CD4-positive, alpha-beta T cell (primary cell): ENCODE data around the gene RXFP1. TPM values are rescaled to one million over a fixed set of nuclear protein-coding genes. Genes with fewer than 3 reads are reported as not detected.

Experiments
- ATAC-seq: fragments of 200-7000 bp; cut with Tn5 transposase; one replicate; pipeline ENCODE4 v1.10.0; 2022; ENCODE audit warnings: mild to moderate bottlenecking; ENCODE audit not compliant: poor library complexity
- CTCF ChIA-PET: fragments of 350-600 bp; sonication (Branson Sonifier 250); formaldehyde crosslinking; loops from one replicate; lab custom pipeline; 2021; ENCODE audit warnings: antibody characterized with exemption, inconsistent platforms; lab: Charles Lee
- POLR2A ChIA-PET: fragments of 350-600 bp; sonication (Branson Sonifier 250); formaldehyde crosslinking; loops from one replicate; lab custom pipeline; 2021; ENCODE audit warnings: antibody characterized with exemption, inconsistent platforms; lab: Charles Lee
- DNase-seq, 14 experiments: peaks; one replicate each; pipeline ENCODE4 v3.0.0-alpha.2; 2013 to 2020; ENCODE audit warnings: mixed read lengths in 2 of 14
- H3K27ac ChIP-seq, 2 donors: one replicate each; pipeline versions ENCODE4 v1.5.1 to v1.7.0; 2013; ENCODE audit warnings: low read length in 2 of 2, low read depth in 1 of 2, mild to moderate bottlenecking in 1 of 2
- H3K27me3 ChIP-seq, 2 experiments: 1 replicate in 1 of 2; 2 replicates in 1 of 2; pipeline versions ENCODE4 v1.6.1 to v1.7.0; 2013; ENCODE audit warnings: low read length in 2 of 2, control low read depth in 1 of 2, mild to moderate bottlenecking in 1 of 2, moderate library complexity in 1 of 2; ENCODE audit not compliant: insufficient read depth in 2 of 2, control insufficient read depth in 1 of 2
- H3K36me3 ChIP-seq: one replicate; pipeline ENCODE4 v1.6.1; 2013; ENCODE audit warnings: low read length, control low read depth; ENCODE audit not compliant: insufficient read depth
- H3K4me1 ChIP-seq: one replicate; pipeline ENCODE4 v1.6.1; 2013; ENCODE audit warnings: low read length, control low read depth; ENCODE audit not compliant: insufficient read depth
- H3K4me3 ChIP-seq: one replicate; pipeline ENCODE4 v1.5.1; 2013; ENCODE audit warnings: mild to moderate bottlenecking, low read length, moderate library complexity
- H3K9me3 ChIP-seq, 2 experiments: 1 replicate in 1 of 2; 2 replicates in 1 of 2; pipeline versions ENCODE4 v1.6.1 to v1.7.0; 2013; ENCODE audit warnings: low read length in 2 of 2, mild to moderate bottlenecking in 2 of 2, control low read depth in 1 of 2, moderate library complexity in 1 of 2; ENCODE audit not compliant: control insufficient read depth in 1 of 2, insufficient read depth in 1 of 2
- H3K27ac Mint-ChIP-seq: one replicate; pipeline ENCODE4 v1.8.0; 2020; ENCODE audit warnings: mixed read lengths
- H3K27me3 Mint-ChIP-seq: one replicate; pipeline ENCODE4 v1.8.0; 2021; ENCODE audit warnings: mixed read lengths
- H3K36me3 Mint-ChIP-seq: one replicate; pipeline ENCODE4 v1.8.0; 2021; ENCODE audit warnings: low read depth, mixed read lengths
- H3K4me1 Mint-ChIP-seq: one replicate; pipeline ENCODE4 v1.8.0; 2021; ENCODE audit warnings: low read depth, mixed read lengths
- H3K4me3 Mint-ChIP-seq: one replicate; pipeline ENCODE4 v1.8.0; 2020; ENCODE audit warnings: mild to moderate bottlenecking, mixed read lengths
- H3K9me3 Mint-ChIP-seq: one replicate; pipeline ENCODE4 v1.8.0; 2020; ENCODE audit warnings: mixed read lengths
- CTCF ChIP-seq: fragments of 200-600 bp; IDR thresholded peaks from one replicate; pipeline ENCODE4 v1.8.0; 2022; ENCODE audit warnings: antibody characterized with exemption, mild to moderate bottlenecking
- intact Hi-C, 2 experiments: fragments of 100-400 bp; cut with DNase I in 1 of 2; cut with micrococcal nuclease in 1 of 2; formaldehyde crosslinking; loops; one replicate each; pipeline versions ENCODE4 v1.15.1 to v1.9.0; 2023 to 2025; cut with DNase I, micrococcal nuclease
- total RNA-seq, 174 experiments: library from RNA in 2 of 174; stranded (reverse) in 2 of 174; gene quantifications; one replicate each; pipeline ENCODE4 v1.2.3 and lab custom pipeline; 2021 to 2026

The RXFP1 gene
- total RNA-seq, 2 experiments from 2014 or later, result not detected

GRCh38 chr4:158678767-158679166, 157.1 kb downstream of the RXFP1 start:
- Mint-ChIP-seq H3K4me3 (no peak overlapping the region), H3K27ac (no peak overlapping the region), H3K9me3 (no peaks in the 10 kb centered on the region), H3K4me1 (no peaks in the 10 kb centered on the region), H3K27me3 (no peaks in the 10 kb centered on the region), H3K36me3 (peaks cover 21% of the 10 kb centered on the region)
- TF ChIP-seq CTCF, result no peak
- CTCF ChIA-PET, result no interaction called here
- Histone ChIP-seq H3K36me3 (no peaks in the 10 kb centered on the region), H3K27me3 (no peaks in the 10 kb centered on the region), H3K27ac (no peak overlapping the region), H3K4me3 (no peak overlapping the region), H3K9me3 (no peaks in the 10 kb centered on the region), H3K4me1 (no peaks in the 10 kb centered on the region)
- ATAC-seq (no peak), DNase-seq (no peak)
- POLR2A ChIA-PET, result interaction anchor here (1.2 kb wide), 1 partner anchor 45 kb away, joined by 4 read pairs; the partner anchor contains the start of gene PPID
- intact Hi-C loops, result no loop called here

DNA sequence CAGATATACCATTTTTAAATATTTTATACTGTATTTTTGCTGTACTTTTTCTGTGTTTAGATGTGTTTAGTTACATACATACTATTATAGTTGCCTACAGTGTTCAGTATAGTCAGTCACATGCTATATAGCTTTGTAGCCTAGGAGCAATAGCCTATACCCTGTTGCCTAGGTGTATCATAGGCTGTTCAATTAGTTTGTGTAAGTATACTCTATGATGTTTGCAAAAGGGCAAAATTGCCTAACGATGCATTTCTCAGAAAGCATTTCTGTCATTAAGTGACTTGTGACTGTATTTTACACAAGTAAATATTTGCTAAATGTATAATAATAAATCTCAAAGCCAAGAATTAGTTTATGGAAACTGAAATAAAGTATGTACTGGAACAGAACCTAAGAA, 159.9 kb downstream of the RXFP1 start:
- H3K4me3 Mint-ChIP-seq, result no peak overlapping the region
- peaks cover 35% of the 10 kb centered on the region for H3K36me3 Mint-ChIP-seq
- ATAC-seq, result no peak
- CTCF ChIA-PET, result no interaction called here
- H3K27me3 ChIP-seq, result no peaks in the 10 kb centered on the region
- intact Hi-C loops, result no loop called here
- POLR2A ChIA-PET, result no interaction called here
- no peak overlapping the region for H3K27ac Mint-ChIP-seq
- H3K9me3 Mint-ChIP-seq, result no peaks in the 10 kb centered on the region
- no peaks in the 10 kb centered on the region for H3K4me1 ChIP-seq
- no peak overlapping the region for H3K27ac ChIP-seq
- peaks cover 5% of the 10 kb centered on the region for H3K36me3 ChIP-seq
- DNase-seq, result no peak
- no peak overlapping the region for H3K4me3 ChIP-seq
- no peaks in the 10 kb centered on the region for H3K9me3 ChIP-seq
- TF ChIP-seq CTCF, result no peak
- H3K27me3 Mint-ChIP-seq, result no peaks in the 10 kb centered on the region
- no peaks in the 10 kb centered on the region for H3K4me1 Mint-ChIP-seq

DNA sequence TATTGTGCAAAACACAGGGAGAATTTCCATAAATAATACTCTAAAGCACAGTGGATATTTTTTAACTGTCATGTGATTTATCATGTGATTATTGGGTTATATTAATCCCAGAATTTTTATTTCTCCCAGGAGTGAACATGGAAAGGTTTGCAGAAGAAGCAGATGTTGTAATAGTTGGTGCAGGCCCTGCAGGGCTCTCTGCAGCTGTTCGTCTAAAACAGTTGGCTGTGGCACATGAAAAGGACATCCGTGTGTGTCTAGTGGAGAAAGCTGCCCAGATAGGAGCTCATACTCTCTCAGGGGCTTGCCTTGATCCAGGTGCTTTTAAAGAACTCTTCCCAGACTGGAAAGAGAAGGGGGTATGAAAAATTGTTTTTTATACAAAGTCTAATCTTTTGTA, 160.4 kb downstream of the RXFP1 start:
- ChIA-PET CTCF (no interaction called here), POLR2A (no interaction called here)
- no peaks in the 10 kb centered on the region for H3K4me1 ChIP-seq
- intact Hi-C loops, result no loop called here
- no peaks in the 10 kb centered on the region for H3K9me3 Mint-ChIP-seq
- H3K36me3 ChIP-seq, result peaks cover 5% of the 10 kb centered on the region
- peaks cover 39% of the 10 kb centered on the region for H3K36me3 Mint-ChIP-seq
- H3K9me3 ChIP-seq, result no peaks in the 10 kb centered on the region
- H3K4me3 ChIP-seq, result no peak overlapping the region
- no peak overlapping the region for H3K4me3 Mint-ChIP-seq
- no peaks in the 10 kb centered on the region for H3K27me3 ChIP-seq
- no peaks in the 10 kb centered on the region for H3K4me1 Mint-ChIP-seq
- no peak overlapping the region for H3K27ac ChIP-seq
- DNase-seq (no peak), ATAC-seq (no peak)
- H3K27ac Mint-ChIP-seq, result no peak overlapping the region
- TF ChIP-seq CTCF, result no peak
- H3K27me3 Mint-ChIP-seq, result no peaks in the 10 kb centered on the region
